Hepatocyte (in vitro differentiated cells): ENCODE data around the gene FKBP14.

Experiments used
- EZH2 ChIP-seq: fragments of 200-600 bp; sonication (generic); IDR thresholded peaks from 2 replicates; pipeline ENCODE4 v1.6.1; 2016; ENCODE audit warnings: antibody characterized with exemption, mild to moderate bottlenecking, borderline replicate concordance
- TF ChIP-seq, protein P1 (sequence below): fragments of 200-600 bp; sonication (generic); IDR thresholded peaks from 2 replicates; pipeline ENCODE4 v1.5.1; 2016; ENCODE audit warnings: antibody characterized with exemption, mild to moderate bottlenecking; ENCODE audit not compliant: poor library complexity

DNA sequence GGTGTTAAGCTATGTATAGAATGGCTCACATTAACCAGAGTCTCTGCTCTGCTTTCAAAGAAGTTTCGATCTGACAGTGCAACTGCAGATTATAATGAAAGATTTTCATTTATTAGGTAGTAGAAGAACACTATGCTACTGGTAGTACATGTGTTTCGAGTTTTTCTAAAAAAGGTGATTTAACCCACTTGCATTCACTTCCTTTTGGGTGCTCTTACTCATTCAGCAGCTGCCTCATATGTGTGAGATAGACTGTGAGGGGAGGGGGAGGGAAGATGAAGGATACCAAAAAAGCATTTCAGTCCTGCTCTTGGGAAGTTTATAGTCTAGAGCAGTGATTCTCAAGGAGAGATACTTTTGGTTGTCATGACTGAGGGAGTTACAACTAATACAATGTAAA, 22.1 kb upstream of the FKBP14 start:
- TF ChIP-seq, protein P1, sequence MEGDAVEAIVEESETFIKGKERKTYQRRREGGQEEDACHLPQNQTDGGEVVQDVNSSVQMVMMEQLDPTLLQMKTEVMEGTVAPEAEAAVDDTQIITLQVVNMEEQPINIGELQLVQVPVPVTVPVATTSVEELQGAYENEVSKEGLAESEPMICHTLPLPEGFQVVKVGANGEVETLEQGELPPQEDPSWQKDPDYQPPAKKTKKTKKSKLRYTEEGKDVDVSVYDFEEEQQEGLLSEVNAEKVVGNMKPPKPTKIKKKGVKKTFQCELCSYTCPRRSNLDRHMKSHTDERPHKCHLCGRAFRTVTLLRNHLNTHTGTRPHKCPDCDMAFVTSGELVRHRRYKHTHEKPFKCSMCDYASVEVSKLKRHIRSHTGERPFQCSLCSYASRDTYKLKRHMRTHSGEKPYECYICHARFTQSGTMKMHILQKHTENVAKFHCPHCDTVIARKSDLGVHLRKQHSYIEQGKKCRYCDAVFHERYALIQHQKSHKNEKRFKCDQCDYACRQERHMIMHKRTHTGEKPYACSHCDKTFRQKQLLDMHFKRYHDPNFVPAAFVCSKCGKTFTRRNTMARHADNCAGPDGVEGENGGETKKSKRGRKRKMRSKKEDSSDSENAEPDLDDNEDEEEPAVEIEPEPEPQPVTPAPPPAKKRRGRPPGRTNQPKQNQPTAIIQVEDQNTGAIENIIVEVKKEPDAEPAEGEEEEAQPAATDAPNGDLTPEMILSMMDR: no peak
- no peak for TF ChIP-seq EZH2
